Ishikawa (cell line): ENCODE results near the gene ARID2.

Source experiments
- CEBPB ChIP-seq: IDR thresholded peaks from 2 replicates; pipeline ENCODE4 v1.6.1; 2012
- CREB1 ChIP-seq: IDR thresholded peaks from 2 replicates; pipeline ENCODE4 v1.6.1; 2012; ENCODE audit warnings: low read depth
- EGR1 ChIP-seq: IDR thresholded peaks from 2 replicates; pipeline ENCODE4 v1.6.1; 2012
- EP300 ChIP-seq: IDR thresholded peaks from 2 replicates; pipeline ENCODE4 v1.6.1; 2012; ENCODE audit warnings: borderline replicate concordance
- FOXM1 ChIP-seq: IDR thresholded peaks from 2 replicates; pipeline ENCODE4 v1.6.1; 2012; ENCODE audit warnings: low read depth, borderline replicate concordance
- MAX ChIP-seq: IDR thresholded peaks from 2 replicates; pipeline ENCODE4 v1.6.1; 2012
- NFIC ChIP-seq: IDR thresholded peaks from 2 replicates; pipeline ENCODE4 v1.6.1; 2012
- RAD21 ChIP-seq: IDR thresholded peaks from 2 replicates; pipeline ENCODE4 v1.6.1; 2012; ENCODE audit warnings: low read depth
- REST ChIP-seq: IDR thresholded peaks from 2 replicates; pipeline ENCODE4 v1.6.1; 2012; ENCODE audit warnings: low read depth, mild to moderate bottlenecking
- TAF1 ChIP-seq: IDR thresholded peaks from 2 replicates; pipeline ENCODE4 v1.6.1; 2012; ENCODE audit warnings: low read depth, mild to moderate bottlenecking
- TCF12 ChIP-seq: IDR thresholded peaks from 2 replicates; pipeline ENCODE4 v1.6.1; 2012; ENCODE audit warnings: low read depth
- TEAD4 ChIP-seq: IDR thresholded peaks from 2 replicates; pipeline ENCODE4 v1.6.1; 2012
- YY1 ChIP-seq: IDR thresholded peaks from 2 replicates; pipeline ENCODE4 v1.6.1; 2012; ENCODE audit warnings: low read depth
- ZBTB7A ChIP-seq: IDR thresholded peaks from 2 replicates; pipeline ENCODE4 v1.6.1; 2012; ENCODE audit warnings: low read depth
- TF ChIP-seq, protein P1 (sequence below): IDR thresholded peaks from 2 replicates; pipeline ENCODE4 v1.6.1; 2012

Gene ARID2

DNA sequence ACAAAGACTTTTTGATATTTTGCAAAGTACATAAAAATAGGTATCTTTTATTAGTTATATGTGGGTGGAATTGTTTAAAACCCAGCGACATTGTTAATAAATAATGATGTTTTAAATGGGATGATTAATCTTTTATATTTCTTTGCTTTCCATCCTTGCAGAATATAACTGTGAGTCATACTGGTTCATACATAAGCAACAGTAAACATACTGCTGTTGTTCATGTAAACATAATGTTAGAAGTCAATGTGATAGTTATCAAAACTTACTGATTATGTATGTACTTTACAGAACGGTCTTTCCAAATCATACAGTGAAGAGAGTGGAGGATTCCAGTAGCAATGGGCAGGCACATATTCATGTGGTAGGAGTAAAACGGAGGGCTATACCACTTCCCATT is 119.8 kb downstream of the ARID2 start:
- no peak for TF ChIP-seq TAF1
- TF ChIP-seq, protein P1, sequence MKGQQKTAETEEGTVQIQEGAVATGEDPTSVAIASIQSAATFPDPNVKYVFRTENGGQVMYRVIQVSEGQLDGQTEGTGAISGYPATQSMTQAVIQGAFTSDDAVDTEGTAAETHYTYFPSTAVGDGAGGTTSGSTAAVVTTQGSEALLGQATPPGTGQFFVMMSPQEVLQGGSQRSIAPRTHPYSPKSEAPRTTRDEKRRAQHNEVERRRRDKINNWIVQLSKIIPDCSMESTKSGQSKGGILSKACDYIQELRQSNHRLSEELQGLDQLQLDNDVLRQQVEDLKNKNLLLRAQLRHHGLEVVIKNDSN, result no peak

GRCh38 chr12:45850302-45850701 is 120.8 kb downstream of the ARID2 start:
- no peak for TF ChIP-seq RAD21
- no peak for TF ChIP-seq TAF1
- no peak for TF ChIP-seq EGR1
- no peak for TF ChIP-seq FOXM1
- TF ChIP-seq, protein P1, result no peak
- TF ChIP-seq EP300, result no peak
- TF ChIP-seq NFIC, result no peak
- no peak for TF ChIP-seq ZBTB7A
- TF ChIP-seq TEAD4, result no peak
- TF ChIP-seq REST, result no peak
- TF ChIP-seq YY1, result no peak
- no peak for TF ChIP-seq CEBPB
- TF ChIP-seq CREB1, result no peak

DNA sequence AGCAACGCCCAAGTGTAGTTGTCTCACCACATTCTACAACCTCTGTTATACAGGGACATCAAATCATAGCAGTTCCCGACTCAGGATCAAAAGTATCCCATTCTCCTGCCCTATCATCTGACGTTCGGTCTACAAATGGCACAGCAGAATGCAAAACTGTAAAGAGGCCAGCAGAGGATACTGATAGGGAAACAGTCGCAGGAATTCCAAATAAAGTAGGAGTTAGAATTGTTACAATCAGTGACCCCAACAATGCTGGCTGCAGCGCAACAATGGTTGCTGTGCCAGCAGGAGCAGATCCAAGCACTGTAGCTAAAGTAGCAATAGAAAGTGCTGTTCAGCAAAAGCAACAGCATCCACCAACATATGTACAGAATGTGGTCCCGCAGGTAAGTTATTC is 123.0 kb downstream of the ARID2 start:
- TF ChIP-seq CEBPB (no peak), YY1 (no peak), REST (no peak), FOXM1 (no peak), TEAD4 (no peak), RAD21 (no peak)
- TF ChIP-seq, protein P1, result no peak

GRCh38 chr12:45853550-45853949 is 124.0 kb downstream of the ARID2 start:
- TF ChIP-seq TEAD4, result no peak
- TF ChIP-seq MAX, result no peak
- no peak for TF ChIP-seq RAD21
- no peak for TF ChIP-seq REST
- TF ChIP-seq EP300, result no peak
- TF ChIP-seq CREB1, result no peak
- no peak for TF ChIP-seq YY1
- no peak for TF ChIP-seq ZBTB7A
- no peak for TF ChIP-seq NFIC
- no peak for TF ChIP-seq TCF12
- TF ChIP-seq CEBPB, result no peak
- TF ChIP-seq TAF1, result no peak

DNA sequence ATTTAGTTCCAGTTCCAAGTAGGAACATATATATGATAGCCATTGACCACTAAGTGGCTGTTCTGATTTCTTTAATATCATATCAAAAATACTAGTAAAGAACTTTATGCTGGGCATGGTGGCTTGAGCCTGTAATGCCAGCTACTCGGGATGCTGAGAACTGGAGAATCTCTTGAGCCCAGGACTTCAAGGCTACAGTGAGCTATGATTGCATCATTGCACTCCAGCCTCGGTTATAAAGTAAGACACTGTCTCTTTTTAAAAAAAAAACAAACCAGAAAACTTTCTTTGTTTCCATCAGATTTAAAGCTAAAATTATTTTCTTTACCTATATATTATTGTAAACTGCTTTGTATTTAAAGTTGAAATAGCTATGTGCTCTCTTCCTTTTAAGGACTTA is 133.8 kb downstream of the ARID2 start:
- TF ChIP-seq RAD21 (no peak), NFIC (no peak), CREB1 (no peak), YY1 (no peak), EGR1 (no peak), CEBPB (peak; percentile 21; the same call in 1 of the 2 replicates)
